Dendritic cell treated with granulocyte-macrophage colony-stimulating factor and Interleukin-4, amounts not matched to agents 40 ng/mL and 50 ng/mL, for 4 days (primary cell): ENCODE measurements around the gene ZNF608.

Experiments
- H3K27ac Mint-ChIP-seq: one replicate; pipeline ENCODE4 v1.8.0; 2022; ENCODE audit warnings: mild to moderate bottlenecking, mixed read lengths
- H3K27me3 Mint-ChIP-seq: one replicate; pipeline ENCODE4 v1.8.0; 2022; ENCODE audit warnings: mild to moderate bottlenecking, mixed read lengths
- H3K36me3 Mint-ChIP-seq: one replicate; pipeline ENCODE4 v1.8.0; 2022; ENCODE audit warnings: low read depth, mixed read lengths
- H3K4me1 Mint-ChIP-seq: one replicate; pipeline ENCODE4 v1.8.0; 2022; ENCODE audit warnings: low read depth, mixed read lengths
- H3K4me3 Mint-ChIP-seq: one replicate; pipeline ENCODE4 v1.8.0; 2022; ENCODE audit warnings: mild to moderate bottlenecking, moderate library complexity, mixed read lengths
- H3K9me3 Mint-ChIP-seq: one replicate; pipeline ENCODE4 v1.8.0; 2022; ENCODE audit warnings: mixed read lengths
- intact Hi-C: fragments of 100-400 bp; cut with micrococcal nuclease; formaldehyde crosslinking; loops from one replicate; pipeline ENCODE4 v1.15.0; 2022

ZNF608 gene

GRCh38 chr5:124746916-124747790 is 714 bp upstream of the ZNF608 start:
- Mint-ChIP-seq H3K27ac (peak overlapping the region; percentile 63), H3K4me1 (peaks cover 40% of the 10 kb centered on the region), H3K36me3 (no peaks in the 10 kb centered on the region), H3K27me3 (peaks cover 36% of the 10 kb centered on the region), H3K9me3 (no peaks in the 10 kb centered on the region), H3K4me3 (peak overlapping the region; percentile 71)
- intact Hi-C loops: no loop called here

- intact Hi-C loops: no loop called here
- Mint-ChIP-seq H3K27me3 (peaks cover 32% of the 10 kb centered on the region), H3K4me1 (peaks cover 40% of the 10 kb centered on the region), H3K9me3 (no peaks in the 10 kb centered on the region), H3K36me3 (no peaks in the 10 kb centered on the region), H3K27ac (no peak overlapping the region), H3K4me3 (no peak overlapping the region)
Measured at GRCh38 chr5:124745007-124745927, 1.2 kb downstream of the ZNF608 start.

GRCh38 chr5:124744170-124744971 is 2.1 kb downstream of the ZNF608 start:
- H3K4me3 Mint-ChIP-seq: no peak overlapping the region
- H3K27ac Mint-ChIP-seq: no peak overlapping the region
- intact Hi-C loops: no loop called here
- peaks cover 33% of the 10 kb centered on the region for H3K27me3 Mint-ChIP-seq
- H3K36me3 Mint-ChIP-seq: no peaks in the 10 kb centered on the region
- no peaks in the 10 kb centered on the region for H3K9me3 Mint-ChIP-seq
- H3K4me1 Mint-ChIP-seq: peaks cover 39% of the 10 kb centered on the region

GRCh38 chr5:124743602-124744169 is 2.8 kb downstream of the ZNF608 start:
- intact Hi-C loops: no loop called here
- no peaks in the 10 kb centered on the region for H3K9me3 Mint-ChIP-seq

DNA sequence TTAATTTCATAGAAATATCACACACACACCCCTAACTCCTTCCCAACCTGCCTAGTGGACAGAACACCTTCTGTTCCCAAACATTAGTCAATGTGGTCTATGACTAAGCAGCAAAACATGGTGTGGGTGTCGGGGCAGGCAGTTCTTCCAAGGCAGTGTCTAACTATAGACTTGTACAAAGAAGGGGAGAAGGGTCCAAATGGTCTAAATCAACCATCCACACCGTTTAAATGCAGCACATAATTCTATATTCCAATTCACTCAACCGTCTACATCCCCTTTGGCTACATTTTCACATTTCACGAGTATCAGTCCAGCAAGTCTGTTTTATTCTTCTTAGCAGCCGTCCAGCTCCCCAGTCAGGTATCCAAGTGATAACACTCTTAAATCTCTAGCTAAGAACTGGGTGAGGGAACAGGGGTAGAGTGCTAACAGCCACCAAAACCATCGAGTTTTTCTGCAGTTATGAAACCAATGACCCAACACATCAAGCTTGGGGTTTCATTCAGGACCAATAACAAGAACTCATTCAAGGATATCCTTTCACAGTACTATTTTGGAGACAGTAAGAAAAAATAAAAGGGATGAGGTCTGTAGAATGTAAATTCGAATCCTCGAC is 3.3 kb downstream of the ZNF608 start:
- H3K36me3 Mint-ChIP-seq: no peaks in the 10 kb centered on the region
- intact Hi-C loops: no loop called here
- H3K4me3 Mint-ChIP-seq: no peak overlapping the region
- H3K27ac Mint-ChIP-seq: no peak overlapping the region
- no peaks in the 10 kb centered on the region for H3K9me3 Mint-ChIP-seq
- H3K4me1 Mint-ChIP-seq: peaks cover 28% of the 10 kb centered on the region
- H3K27me3 Mint-ChIP-seq: peaks cover 31% of the 10 kb centered on the region

More at GRCh38 chr5:124743602-124744169, 2.8 kb downstream of the ZNF608 start:
- no peak overlapping the region for H3K4me3 Mint-ChIP-seq
- H3K27ac Mint-ChIP-seq: no peak overlapping the region
- peaks cover 32% of the 10 kb centered on the region for H3K4me1 Mint-ChIP-seq
- H3K36me3 Mint-ChIP-seq: no peaks in the 10 kb centered on the region
- H3K27me3 Mint-ChIP-seq: peaks cover 30% of the 10 kb centered on the region

GRCh38 chr5:124742521-124742920 is 3.9 kb downstream of the ZNF608 start:
- no peak overlapping the region for H3K27ac Mint-ChIP-seq
- intact Hi-C loops: no loop called here
- H3K9me3 Mint-ChIP-seq: no peaks in the 10 kb centered on the region
- peaks cover 26% of the 10 kb centered on the region for H3K27me3 Mint-ChIP-seq
- peaks cover 22% of the 10 kb centered on the region for H3K4me1 Mint-ChIP-seq
- H3K4me3 Mint-ChIP-seq: no peak overlapping the region
- no peaks in the 10 kb centered on the region for H3K36me3 Mint-ChIP-seq

DNA sequence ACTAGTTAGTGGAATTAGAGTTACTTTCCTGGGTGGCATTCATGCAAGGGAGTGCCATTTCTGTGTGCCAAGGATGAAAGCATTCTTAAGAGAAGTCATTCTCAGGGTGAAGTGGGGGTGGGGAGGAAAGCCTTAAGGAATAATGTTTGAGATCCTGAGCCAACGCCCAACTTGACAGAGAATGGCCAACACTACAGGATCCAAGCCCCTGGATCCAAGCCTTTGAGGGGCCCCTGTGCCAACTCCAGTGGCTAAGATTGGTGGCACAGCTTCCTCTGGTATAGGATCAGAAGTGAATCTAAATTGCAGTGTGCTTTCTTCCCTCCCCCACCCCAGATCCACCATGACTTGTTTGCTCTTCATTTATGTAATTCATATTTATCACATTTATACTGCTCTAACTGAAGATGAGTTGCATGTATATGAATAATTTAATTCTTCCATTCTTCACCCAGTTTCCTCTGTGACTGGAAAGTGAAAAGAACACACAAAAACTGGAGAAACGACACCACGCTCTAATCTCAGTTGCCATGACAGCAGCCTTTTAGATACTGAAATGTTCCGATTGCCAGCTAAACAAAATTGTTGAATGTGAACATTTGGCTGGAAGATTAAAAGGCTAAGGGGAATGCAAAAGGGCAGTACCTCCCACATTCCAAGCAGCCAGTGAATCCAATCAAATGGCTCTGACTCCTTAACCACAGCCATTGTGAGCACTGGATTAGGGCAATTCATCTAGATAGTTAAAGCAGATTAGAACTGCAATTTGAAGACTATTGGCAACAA is 4.5 kb downstream of the ZNF608 start:
- Mint-ChIP-seq H3K27ac (no peak overlapping the region), H3K27me3 (peaks cover 21% of the 10 kb centered on the region), H3K9me3 (no peaks in the 10 kb centered on the region), H3K4me3 (no peak overlapping the region), H3K36me3 (no peaks in the 10 kb centered on the region), H3K4me1 (peaks cover 16% of the 10 kb centered on the region)
- intact Hi-C loops: no loop called here

DNA sequence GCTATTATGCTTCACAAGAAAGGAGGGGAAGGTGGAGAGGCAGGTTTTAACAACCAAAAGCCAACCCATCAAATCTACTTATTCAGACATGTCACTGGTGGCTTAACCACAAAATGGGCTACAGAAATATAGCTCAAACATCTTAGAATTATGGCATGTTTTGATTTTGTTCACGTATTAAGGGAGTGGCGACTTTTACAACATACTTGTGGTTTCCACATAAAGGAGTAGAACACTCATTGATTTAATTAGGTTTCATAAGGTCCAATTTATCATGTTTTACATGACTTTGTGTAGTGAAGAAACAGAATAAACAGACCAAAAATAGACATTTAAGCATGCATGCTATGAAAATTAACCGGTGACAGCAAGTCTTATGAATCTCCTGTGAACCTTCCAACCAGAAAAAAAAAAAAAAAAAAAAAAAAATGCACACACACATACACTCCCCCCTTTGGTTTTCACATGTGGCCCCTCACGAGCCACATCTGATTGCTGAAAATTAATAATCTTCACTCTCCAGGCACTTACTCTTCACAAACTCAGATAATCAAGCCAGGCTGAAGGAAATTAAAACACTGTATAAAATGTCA is 5.4 kb downstream of the ZNF608 start:
- intact Hi-C loops: no loop called here
- Mint-ChIP-seq H3K4me3 (no peak overlapping the region), H3K9me3 (no peaks in the 10 kb centered on the region), H3K36me3 (no peaks in the 10 kb centered on the region), H3K4me1 (peaks cover 8% of the 10 kb centered on the region), H3K27me3 (peaks cover 13% of the 10 kb centered on the region), H3K27ac (no peak overlapping the region)

DNA sequence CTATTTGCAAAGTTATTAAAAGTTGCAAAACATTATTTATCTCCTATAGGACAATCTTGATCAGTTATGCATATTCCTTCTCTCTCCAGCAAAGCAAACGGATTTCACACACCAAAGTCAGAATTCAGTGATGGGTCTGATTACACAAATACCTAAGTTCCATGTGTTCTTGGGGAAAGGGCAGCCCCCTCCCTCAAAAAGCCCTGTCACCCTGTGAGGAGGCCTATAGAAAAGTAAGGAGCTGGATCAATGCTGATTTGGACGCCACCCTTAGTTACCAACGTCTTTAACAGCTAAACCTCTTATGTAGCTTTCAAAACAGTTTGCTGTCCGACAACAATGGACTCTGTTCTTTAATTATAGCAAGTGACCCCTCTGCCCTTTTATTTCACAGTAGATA is 6.4 kb downstream of the ZNF608 start:
- Mint-ChIP-seq H3K36me3 (no peaks in the 10 kb centered on the region), H3K27me3 (peaks cover 16% of the 10 kb centered on the region), H3K4me3 (no peak overlapping the region), H3K4me1 (peaks cover 9% of the 10 kb centered on the region), H3K9me3 (no peaks in the 10 kb centered on the region), H3K27ac (no peak overlapping the region)
- intact Hi-C loops: no loop called here

DNA sequence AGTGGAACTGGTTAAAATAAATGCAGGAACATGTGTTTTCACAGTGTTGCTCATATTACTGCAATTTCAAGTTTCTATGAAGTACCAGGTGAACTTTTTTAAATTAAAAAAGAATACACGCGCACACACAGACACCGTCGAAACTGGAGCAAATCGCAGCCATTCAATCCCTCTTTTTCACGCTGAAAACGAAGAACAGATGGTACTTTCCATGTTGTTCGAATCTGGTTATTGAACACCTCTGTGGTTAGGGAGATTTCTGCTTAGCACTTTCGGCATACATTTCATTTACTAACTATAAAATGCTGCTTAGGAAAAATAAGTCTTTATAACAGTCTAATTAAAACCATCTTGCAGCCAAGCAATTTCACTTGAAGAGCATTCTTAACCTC is 6.8 kb downstream of the ZNF608 start:
- intact Hi-C loops: no loop called here
- H3K9me3 Mint-ChIP-seq: no peaks in the 10 kb centered on the region
- H3K4me3 Mint-ChIP-seq: no peak overlapping the region
- no peaks in the 10 kb centered on the region for H3K36me3 Mint-ChIP-seq
- H3K27ac Mint-ChIP-seq: no peak overlapping the region
- H3K4me1 Mint-ChIP-seq: peaks cover 12% of the 10 kb centered on the region
- peaks cover 19% of the 10 kb centered on the region for H3K27me3 Mint-ChIP-seq

- Mint-ChIP-seq H3K27ac (no peak overlapping the region), H3K4me1 (peaks cover 12% of the 10 kb centered on the region), H3K4me3 (no peak overlapping the region), H3K36me3 (no peaks in the 10 kb centered on the region), H3K27me3 (peaks cover 22% of the 10 kb centered on the region), H3K9me3 (no peaks in the 10 kb centered on the region)
- intact Hi-C loops: no loop called here
Measured at GRCh38 chr5:124738681-124739633, 7.5 kb downstream of the ZNF608 start.
